NCI-H1048 (cell line): ENCODE data around the gene ST6GALNAC1.
"Not testable (repeated sequence)": the region's sequence is repeated elsewhere in the genome, so short reads cannot be mapped to it uniquely, and the experiment has no call there.

ENCODE experiments used
- DNase-seq: peaks from one replicate; lab custom pipeline; 2025; lab: John Stamatoyannopoulos, UW

The ST6GALNAC1 gene

GRCh38 chr17:76612465-76612864, 31.1 kb downstream of the ST6GALNAC1 start:
- no peak for DNase-seq

GRCh38 chr17:76611758-76612157, 31.8 kb downstream of the ST6GALNAC1 start:
- no peak for DNase-seq

DNA sequence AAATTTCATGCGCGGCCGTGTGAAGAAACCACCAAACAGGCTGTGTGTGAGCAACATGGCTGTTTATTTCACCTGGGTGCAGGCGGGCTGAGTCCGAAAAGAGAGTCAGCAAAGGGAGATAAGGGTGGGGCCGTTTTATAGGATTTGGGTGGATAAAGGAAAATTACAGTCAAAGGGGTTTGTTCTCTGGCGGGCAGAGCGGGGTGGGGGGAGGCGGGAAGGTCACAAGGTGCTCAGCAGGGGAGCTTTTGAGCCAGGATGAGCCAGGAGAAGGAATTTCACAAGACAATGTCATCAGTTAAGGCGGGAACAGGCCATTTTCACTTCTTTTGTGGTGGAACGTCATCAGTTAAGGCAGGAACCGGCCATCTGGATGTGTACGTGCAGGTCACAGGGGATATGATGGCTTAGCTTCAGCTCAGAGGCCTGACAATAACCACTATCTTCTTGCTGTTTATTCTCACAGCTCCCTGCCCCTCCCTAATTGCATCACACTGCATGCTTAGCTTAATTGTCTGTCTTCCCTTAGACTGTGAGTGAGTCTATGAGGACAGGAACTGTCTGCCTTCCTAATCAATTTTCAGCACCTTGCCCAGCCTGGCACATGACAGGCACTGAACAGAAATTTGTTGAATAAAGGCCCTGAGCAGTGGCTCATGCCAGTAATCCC, 32.3 kb downstream of the ST6GALNAC1 start:
- not testable (repeated sequence) for DNase-seq

GRCh38 chr17:76606685-76607084, 36.9 kb downstream of the ST6GALNAC1 start:
- DNase-seq = not testable (repeated sequence)

GRCh38 chr17:76601065-76601464, 42.5 kb downstream of the ST6GALNAC1 start:
- no peak for DNase-seq

DNA sequence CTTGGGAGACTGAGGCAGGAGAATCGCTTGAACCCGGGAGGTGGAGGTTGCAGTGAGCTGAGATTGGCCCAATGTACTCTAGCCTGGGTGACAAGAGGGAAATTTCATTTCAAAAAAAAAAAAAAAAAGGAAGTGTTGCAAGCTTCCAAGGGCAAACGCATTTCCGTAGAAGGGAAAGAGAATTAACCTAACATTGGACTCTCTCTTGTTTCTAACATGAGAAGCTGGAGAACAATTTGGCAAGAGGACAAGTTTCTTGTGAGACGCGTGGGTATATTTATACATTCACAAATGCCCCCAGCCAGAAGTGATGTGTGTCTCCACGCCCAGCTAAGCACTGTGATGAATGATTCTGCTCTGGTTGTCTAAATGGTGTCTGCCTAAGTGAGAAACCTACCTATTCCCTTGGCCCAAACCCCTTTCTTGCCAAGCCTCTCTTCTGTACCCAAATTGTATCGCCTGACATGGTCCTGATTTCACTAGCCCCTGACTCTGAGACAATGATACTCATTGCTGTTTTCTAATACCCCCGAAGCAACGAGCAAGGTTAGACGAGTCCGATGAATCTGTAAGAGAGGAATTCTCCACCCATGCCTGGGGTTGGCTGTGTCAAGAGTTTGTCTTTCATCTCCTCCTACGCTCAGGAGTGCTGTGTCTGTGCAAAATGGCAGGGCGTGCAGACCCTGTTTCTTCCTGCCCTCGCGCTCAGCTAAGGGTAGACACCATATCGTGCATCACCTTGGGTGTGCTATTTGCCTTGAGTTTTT, 43.7 kb downstream of the ST6GALNAC1 start:
- no peak for DNase-seq

DNA sequence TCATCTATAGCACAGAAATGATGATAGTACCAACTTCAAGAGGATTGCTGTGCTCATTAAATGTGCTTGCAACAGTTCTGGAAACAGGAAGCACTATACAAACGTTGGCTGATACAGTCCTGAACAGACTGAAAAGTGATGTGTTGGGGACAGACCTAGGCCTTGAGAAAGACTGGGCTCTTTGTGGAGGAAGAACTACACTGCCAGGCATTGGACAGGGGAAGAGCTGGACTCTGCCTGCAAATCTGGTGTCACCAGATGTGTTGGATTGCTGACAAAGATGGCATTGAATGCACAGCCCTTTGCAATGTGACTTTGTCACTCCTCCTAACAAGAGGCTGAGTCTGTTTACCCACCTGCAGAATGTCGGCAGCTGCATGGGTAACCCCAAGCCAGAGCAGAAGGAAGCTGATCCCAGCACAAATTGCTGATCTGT, 45.5 kb downstream of the ST6GALNAC1 start:
- DNase-seq = no peak

DNA sequence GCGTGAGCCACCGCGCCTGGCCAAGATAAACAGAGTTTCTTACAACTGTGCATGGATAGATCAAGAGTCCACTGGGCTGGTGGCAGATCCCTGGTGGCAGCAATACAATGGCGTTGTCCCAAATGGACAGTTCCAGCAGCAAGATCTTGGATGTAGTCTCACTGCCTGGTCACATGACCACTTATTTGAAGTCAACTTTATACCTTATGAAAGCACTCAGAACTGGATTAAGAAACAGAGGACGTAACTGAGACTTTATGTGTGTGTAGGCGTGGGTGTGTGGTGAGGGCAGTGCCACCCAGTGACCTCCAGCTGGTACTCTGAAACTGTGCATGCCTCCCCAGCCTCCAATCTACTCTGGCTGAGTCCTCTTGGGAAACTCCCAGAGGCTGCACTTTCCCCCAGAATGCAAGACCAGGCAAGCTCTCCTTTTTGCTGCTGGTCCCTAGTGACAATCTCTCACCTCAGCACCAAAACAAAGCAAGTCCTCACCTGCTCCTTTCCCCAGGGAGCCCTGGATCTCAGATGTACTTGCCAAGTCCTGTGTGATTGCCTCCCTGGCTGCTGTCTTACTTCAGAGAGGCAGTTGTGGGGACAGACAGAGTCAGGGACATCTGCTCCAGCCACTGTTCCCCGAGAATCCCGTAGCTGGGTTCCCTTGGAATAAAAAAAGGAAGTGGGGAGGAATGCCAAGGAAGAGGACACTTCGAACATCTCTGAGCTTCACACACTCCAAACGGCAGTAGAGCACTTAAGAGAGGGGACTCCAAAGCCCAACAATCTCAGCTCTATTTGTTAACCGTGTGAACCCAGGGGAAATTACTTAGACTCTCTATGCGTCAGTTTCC, 46.2 kb downstream of the ST6GALNAC1 start:
- DNase-seq = no peak

GRCh38 chr17:76594690-76595089, 48.9 kb downstream of the ST6GALNAC1 start:
- no peak for DNase-seq

DNA sequence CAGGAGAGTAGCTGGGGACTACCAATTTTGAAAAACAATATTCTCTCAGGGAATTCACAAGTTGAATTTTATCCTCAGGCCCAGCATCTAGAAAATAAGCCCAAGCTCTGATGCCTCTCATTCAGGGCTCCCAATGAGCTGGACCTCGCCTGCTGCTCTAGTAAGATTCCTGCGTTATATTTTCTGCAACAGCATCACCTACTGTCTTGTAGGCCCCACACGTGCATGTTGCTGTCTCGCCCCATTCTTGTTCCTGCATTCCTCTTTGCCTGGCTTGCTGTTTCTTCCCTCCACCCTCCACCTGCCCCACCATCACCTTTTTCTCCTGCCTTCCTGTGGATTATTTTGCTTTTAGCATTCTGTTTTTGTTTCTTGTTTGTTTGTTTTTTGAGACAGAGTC, 49.6 kb downstream of the ST6GALNAC1 start:
- DNase-seq = no peak

GRCh38 chr17:76593384-76593826, 50.2 kb downstream of the ST6GALNAC1 start:
- DNase-seq = no peak

GRCh38 chr17:76588182-76588581, 55.4 kb downstream of the ST6GALNAC1 start:
- DNase-seq = no peak

DNA sequence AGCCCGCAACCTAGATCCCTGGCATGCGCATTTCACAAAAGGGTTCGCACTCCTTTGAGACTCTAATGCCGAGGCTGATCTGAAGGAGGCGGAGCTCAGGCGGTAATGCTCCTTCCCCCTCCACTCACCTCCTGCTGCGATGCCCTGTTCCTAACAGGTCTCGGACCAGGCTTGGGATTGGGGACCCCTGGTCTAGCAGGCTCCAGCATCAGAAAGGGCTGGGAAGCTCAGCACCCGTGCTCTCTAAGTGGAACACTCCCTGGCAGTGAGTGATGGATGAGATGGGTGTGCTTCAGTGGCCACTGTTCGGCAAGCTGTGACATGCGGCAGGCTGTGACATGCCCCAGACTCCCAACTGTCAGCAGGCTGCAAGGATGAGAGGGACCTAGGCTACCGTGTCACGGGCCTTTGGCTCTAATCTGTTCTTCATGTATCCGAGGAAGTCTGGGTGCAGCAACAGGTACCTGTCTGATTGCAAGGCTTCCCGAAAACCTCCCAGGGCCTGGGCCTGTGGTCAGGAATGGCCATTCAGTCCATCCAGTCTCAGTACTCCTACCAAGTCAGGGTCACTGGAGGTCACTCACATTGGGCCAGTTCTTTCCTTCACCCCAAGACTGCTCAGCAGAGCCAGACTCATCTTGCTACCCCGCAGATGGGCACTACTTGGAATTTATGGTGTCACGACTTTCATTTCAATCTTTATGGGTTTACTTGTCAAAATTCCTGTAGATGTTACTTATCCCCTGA, 56.6 kb downstream of the ST6GALNAC1 start:
- no peak for DNase-seq

DNA sequence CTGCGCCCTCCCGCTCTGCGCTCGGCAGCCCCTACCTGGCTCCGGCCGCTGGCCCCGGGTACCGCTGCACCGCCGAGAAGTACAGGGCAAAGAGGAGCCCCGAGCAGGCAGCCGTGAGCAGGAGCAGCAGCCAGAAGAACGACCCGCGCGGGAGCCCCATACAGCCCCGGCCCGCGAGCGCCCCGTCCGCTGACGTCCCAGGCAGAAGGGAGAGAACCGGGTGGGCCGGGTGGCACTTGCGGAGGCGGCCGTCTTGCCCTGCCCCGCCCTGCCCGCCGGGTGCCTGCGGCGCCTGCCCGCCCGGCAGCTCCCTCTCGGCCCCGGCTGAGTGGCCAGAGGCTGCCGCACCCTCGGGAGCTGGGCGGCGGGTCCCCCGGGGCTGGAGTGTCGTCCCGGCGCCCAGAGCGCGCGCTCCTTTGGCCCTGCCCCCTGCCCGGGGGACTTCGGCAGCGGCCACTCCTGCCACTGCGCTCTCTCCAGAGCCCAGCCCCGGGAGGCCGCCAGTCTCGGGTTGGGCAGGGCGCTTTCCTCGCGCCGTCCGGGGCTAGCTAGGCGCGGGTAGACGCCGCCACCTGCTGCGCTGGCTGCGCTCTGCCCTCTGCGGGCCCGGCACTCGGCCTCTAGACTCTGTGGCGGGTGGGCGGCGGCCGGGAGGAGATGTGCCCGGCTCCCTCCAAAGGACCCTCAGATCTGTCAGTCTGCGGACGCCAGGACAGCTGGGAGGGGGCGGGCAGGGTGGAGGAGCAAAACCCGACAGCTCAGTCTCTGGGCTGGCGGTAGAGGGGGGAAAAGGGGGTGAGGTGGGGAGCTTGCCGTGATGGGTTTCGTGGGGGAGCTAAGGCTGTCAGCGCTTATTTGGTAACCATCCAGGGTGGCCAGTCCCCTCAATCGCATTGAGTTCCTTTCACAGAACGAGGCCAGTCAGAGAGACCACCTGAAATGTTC, 57.6 kb downstream of the ST6GALNAC1 start, which contains the start of gene ST6GALNAC2:
Gene ST6GALNAC2, minus strand, starts transcription at position 212 of the 945 bp plus-strand sequence. Its CDS starts 52 bp downstream, at position 160.
- no peak for DNase-seq

DNA sequence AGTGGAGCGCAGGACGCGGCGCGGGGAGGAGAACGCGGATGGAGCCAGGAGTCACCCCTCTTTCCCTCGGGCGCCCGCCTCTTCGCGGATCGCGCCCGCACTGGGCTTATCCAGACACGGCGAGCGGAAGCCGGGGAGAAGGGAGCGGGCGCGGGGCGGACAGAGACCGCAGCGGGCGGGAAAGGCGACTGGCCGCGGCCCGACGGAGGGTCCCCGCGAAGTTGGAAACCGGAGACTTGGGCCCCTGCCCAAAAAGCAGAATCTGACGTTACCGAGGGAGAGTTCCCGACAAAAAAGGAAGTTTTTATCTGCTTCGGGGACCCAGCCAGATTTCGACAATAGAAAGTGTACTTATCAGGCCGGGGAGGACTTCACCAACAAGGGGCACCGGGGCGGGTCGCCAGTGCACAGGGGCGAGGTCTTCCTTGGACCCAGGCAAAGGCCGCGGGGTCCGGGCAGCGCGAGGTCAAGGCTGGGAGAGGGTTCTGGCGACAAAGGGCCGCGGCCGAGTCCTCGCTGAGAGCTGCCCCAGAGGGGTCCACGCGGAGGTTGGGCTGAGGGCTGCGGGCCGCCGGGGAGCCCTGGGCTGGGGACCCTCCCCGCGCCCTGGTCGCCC, 58.4 kb downstream of the ST6GALNAC1 start:
- peak; percentile 12 for DNase-seq

DNA sequence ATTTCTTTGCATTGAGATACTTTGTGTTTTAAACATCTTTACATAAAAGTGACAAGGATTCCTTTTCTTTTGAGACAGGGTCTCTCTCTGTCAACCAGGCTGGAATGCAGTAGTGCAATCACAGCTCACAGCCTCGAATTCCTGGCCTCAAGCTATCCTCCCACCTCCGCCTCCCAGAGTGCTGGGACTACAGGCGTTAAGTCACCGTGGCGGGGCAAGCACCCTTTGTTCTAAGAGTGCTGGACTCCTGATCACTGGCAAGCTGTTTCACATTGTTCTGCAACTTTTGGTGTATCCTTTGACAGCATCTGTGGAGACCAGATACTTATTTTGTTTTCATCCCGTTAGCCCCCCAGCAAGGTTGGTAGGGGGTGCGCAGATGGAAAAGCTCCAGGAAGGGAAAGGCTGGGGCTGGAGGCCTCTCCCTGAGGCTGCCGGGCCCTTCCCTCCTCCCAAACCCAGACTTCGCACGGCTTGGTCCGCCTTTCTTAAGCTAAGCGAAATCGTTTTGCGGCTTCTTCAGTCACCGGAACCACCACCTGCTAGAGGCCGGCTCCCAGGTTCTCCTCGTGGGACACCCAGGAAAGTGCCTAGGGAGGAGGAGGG, 59.0 kb downstream of the ST6GALNAC1 start:
- DNase-seq = no peak

DNA sequence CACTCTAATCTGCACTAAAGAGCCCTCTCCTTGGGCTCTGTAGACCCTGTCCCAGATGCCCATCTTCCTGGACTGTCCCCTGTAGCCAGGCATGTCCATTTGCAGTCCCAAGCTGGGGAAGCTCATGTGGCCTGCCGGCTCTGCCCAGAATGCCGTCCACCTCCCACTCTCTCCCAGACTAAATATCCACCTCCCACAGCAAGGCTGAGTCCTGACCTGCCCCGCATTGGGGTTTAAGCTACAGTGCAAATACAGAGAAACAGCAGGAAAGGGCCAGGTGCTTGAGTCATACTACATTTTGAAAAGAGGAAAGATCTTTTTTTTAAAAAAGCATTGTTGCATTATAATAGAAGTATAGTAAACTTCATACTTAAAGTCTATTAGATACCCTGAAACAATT, 60.9 kb downstream of the ST6GALNAC1 start:
- no peak for DNase-seq

DNA sequence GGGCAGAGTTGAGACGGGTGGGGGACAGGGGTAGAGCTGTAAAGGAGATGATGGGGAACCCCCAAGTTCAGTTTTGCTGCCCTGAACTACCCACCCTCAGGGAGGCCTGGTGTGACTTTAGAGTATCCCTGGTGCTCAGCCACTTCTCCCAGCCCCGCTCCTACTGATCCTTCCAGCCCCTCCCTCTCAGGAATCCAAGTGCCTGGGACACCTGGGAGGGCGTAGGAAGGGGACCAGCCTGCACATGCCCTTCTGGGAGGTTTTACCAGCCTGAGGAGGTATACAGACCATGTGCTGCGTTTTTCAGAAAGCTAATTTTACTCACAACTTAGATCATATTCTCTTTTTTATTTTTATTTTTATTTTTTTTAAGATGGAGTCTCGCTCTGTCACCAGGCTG, 62.0 kb downstream of the ST6GALNAC1 start:
- DNase-seq = no peak

GRCh38 chr17:76579281-76579680, 64.3 kb downstream of the ST6GALNAC1 start:
- DNase-seq = no peak

- no peak for DNase-seq
Measured at GRCh38 chr17:76578376-76578775, 65.2 kb downstream of the ST6GALNAC1 start.
